Fibroblast of upper back skin (primary cell): ENCODE results near the gene PCDHA13.
A peak's percentile ranks its signal among the peaks of the same experiment; 100 is the strongest.
"Not testable (repeated sequence)": the region's sequence is repeated elsewhere in the genome, so short reads cannot be mapped to it uniquely, and the experiment has no call there.

Experiments
- DNase-seq: peaks from one replicate; pipeline ENCODE4 v3.0.0-alpha.2; 2013

PCDHA13 gene

GRCh38 chr5:140870221-140871201 is 11.4 kb upstream of the PCDHA13 start:
- DNase-seq: no peak

GRCh38 chr5:140875085-140876065 is 6.5 kb upstream of the PCDHA13 start, which contains the start of gene PCDHA12:
PCDHA12 (plus strand) TSS chr5:140875308; CDS start chr5:140875473, 165 bp downstream.
- DNase-seq: no peak

DNA sequence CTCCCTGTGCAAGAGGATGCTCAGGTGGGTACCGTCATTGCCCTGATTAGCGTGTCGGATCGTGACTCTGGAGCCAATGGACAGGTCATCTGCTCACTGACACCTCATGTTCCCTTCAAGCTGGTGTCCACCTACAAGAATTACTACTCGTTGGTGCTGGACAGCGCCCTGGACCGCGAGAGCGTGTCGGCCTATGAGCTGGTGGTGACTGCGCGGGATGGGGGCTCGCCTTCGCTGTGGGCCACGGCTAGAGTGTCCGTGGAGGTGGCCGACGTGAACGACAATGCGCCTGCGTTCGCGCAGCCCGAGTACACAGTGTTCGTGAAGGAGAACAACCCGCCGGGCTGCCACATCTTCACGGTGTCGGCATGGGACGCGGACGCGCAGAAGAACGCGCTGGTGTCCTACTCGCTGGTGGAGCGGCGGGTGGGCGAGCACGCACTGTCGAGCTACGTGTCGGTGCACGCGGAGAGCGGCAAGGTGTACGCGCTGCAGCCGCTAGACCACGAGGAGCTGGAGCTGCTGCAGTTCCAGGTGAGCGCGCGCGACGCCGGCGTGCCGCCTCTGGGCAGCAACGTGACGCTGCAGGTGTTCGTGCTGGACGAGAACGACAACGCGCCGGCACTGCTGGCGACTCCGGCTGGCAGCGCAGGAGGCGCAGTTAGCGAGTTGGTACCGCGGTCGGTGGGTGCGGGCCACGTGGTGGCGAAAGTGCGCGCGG is 5.2 kb upstream of the PCDHA13 start:
- not testable (repeated sequence) for DNase-seq

GRCh38 chr5:140877262-140877581 is 4.7 kb upstream of the PCDHA13 start:
- no peak for DNase-seq

DNA sequence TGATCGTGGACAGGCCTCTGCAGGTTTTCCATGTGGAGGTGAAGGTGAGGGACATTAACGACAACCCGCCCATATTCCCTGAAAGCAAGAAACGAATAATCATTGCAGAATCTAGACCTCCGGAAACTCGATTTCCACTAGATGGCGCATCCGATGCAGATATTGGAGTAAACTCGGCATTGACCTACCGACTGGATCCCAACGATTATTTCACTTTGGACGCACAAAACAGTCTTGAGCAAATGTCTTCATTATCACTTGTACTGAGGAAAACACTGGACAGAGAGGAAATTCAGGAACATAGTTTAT is 621 bp downstream of the PCDHA13 start:
- DNase-seq: no peak

DNA sequence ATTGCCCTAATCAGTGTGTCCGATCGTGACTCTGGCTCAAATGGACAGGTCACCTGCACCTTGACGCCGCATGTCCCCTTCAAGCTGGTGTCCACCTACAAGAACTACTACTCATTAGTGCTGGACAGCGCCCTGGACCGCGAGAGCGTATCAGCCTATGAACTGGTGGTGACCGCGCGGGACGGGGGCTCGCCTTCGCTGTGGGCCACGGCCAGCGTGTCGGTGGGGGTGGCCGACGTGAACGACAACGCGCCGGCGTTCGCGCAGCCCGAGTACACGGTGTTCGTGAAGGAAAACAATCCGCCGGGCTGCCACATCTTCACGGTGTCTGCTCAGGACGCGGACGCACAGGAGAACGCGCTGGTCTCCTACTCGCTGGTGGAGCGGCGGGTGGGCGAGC is 1.4 kb downstream of the PCDHA13 start:
- no peak for DNase-seq

GRCh38 chr5:140883927-140884697 is 2.2 kb downstream of the PCDHA13 start:
- no peak for DNase-seq

- no peak for DNase-seq
Measured at GRCh38 chr5:140916325-140916724, 34.4 kb downstream of the PCDHA13 start.

GRCh38 chr5:140923601-140924000 is 41.7 kb downstream of the PCDHA13 start:
- DNase-seq: no peak

DNA sequence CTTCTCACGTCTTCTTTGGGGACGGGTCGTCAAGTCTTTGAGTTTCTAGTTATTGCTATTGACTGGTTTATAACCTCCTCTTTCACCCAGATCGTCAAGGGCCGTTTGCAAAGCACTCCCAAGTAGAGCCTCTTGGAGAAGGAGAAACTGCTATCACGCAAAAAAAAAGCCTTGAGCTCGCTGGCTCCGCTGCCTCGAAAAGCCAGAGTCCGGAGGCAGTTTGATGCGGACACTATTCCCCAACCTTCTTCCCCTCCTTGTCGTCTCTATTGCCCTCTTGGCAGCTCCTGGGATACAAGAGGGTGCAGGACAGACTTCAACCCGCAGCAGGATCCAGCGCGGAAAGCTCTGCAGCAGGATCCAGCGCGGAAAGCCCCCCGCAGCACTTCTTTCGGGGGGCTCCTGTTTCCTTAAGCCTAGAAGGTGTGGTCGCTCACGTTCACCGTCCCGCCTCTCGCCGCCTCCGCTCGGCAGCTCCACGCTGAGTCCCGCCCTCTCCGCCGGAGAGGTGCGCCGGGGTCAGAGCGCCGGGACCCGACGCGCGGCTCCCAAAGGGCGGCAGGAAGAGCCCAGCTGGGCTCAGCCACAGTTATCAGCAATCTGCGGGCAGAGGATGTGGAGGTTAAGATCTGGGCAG is 44.0 kb downstream of the PCDHA13 start, which contains the start of gene PCDHAC1:
Gene PCDHAC1, plus strand, starts transcription at position 494 of the 637 bp plus-strand sequence. CDS start 594 bp downstream, outside the sequence.
- no peak for DNase-seq

GRCh38 chr5:140926443-140927227 is 44.7 kb downstream of the PCDHA13 start:
- DNase-seq: peak; percentile 32

DNA sequence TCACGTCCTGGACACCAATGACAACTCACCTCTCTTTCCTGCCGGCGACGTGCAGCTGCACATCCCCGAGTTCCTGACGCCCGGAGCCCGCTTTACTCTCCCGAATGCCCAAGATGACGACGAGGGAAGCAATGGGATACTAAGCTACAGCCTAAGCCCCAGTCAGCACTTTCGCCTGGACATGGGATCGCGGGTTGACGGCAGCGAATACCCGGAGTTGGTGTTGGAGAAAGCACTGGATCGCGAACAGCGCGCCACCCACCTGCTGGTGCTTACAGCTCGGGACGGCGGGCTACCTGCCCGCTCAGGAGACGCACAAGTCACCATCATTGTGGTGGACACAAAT is 45.3 kb downstream of the PCDHA13 start:
- no peak for DNase-seq
